VCaP (cell line): Measurements from ENCODE around the gene LNPK.
"Not testable (repeated sequence)": the region's sequence is repeated elsewhere in the genome, so short reads cannot be mapped to it uniquely, and the experiment has no call there.

ENCODE experiments used
- H3K27ac ChIP-seq: fragments of 450-650 bp; 2 replicates; pipeline ENCODE4 v1.5.1; 2017
- TF ChIP-seq, protein P1 (sequence below): fragments of 450-650 bp; conservative IDR thresholded peaks from 2 replicates; pipeline ENCODE4 v1.5.1; 2017; ENCODE audit warnings: mild to moderate bottlenecking, moderate library complexity

LNPK gene

DNA sequence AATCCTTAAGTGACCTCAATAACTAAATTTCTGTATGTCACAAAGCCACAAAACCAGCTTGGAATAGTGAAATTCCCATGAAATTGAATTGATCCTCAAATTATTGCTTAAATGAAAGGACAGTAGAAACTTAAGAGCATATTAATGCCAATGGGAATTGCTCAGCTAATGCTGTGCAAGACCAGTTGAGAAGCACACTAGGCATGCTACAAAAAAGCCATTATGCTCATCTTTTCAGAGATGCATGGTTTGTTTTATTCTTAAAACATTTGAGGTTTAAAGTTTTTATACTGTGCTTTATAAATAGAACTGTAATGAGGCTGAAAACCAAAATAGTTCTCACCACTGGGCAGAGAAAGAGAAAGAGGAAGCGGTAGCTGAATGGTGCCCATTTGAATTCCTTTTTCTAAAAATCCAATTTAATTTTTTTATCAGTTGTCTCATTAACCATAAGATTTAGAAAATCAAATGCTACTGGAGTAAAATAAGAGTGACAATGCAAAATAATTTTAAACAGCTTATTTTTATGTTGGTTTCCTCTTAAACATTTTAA lies 98.6 kb downstream of the LNPK start:
- no peak overlapping the region for H3K27ac ChIP-seq
- TF ChIP-seq, protein P1, sequence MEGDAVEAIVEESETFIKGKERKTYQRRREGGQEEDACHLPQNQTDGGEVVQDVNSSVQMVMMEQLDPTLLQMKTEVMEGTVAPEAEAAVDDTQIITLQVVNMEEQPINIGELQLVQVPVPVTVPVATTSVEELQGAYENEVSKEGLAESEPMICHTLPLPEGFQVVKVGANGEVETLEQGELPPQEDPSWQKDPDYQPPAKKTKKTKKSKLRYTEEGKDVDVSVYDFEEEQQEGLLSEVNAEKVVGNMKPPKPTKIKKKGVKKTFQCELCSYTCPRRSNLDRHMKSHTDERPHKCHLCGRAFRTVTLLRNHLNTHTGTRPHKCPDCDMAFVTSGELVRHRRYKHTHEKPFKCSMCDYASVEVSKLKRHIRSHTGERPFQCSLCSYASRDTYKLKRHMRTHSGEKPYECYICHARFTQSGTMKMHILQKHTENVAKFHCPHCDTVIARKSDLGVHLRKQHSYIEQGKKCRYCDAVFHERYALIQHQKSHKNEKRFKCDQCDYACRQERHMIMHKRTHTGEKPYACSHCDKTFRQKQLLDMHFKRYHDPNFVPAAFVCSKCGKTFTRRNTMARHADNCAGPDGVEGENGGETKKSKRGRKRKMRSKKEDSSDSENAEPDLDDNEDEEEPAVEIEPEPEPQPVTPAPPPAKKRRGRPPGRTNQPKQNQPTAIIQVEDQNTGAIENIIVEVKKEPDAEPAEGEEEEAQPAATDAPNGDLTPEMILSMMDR = no peak

DNA sequence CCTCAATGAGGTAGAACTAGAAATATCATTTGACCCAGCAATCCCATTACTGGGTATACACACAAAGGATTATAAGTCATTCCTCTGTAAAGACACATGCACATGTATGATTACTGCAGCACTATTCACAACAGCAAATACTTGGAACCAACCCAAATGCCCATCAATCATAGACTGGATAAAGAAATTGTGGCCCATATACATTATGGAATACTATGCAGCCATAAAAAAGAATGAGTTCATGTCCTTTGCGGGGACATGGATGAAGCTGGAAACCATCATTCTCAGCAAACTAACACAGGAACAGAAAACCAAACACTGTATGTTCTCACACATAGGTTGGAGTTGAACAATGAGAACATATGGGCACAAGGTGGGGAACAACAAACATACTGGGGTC lies 106.1 kb downstream of the LNPK start:
- H3K27ac ChIP-seq = not testable (repeated sequence)

DNA sequence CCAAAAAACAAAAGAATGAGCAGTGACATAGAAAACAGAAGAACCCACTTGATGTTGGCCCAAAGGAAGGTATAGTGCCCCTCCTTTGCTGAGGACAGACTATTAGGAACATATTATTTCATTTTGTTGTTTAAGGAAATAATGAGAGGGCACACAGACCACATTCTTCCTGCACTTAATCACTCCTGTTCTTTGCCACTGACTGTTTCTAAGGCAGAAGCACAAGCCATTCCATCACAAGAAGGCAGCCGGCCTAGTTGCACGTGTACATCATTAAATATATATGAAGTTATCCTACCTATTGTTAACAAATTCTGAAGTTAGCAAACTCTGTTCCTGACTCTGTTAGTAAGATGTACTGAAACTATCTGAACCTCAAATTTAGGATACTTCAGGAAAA lies 110.0 kb downstream of the LNPK start:
- TF ChIP-seq, protein P1 = no peak
- H3K27ac ChIP-seq = no peak overlapping the region

DNA sequence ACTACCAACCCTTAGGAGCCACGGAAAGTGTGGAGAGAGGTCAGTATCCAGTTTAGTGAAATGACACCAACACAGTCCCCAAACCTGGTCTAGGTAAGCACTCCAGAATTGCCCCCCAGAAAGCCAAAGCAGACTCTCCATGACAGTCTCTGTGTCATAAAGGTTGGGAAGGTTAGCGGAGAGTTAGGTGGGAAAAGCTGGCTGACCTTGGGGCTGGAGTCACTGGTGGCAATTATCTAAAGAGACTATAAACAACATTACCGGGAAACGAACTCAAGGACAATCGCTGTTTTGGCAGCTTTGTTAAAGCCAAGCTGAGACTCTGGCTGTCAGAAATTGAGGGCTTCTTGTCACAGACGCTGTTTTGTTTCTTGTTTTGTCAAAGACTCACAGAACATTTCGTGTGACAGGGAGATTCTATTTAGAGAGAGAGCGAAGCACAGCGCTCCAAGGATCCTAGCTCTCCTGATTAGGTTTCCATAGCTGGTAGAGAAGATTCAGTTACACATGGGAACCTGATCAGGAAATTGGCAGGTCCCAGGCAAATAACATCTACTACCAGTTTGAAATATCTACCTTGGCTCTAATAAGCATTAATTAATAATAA lies 111.3 kb downstream of the LNPK start:
- TF ChIP-seq, protein P1 = no peak
- peak overlapping the region; percentile 34; the same call in 1 of the 2 replicates for H3K27ac ChIP-seq

DNA sequence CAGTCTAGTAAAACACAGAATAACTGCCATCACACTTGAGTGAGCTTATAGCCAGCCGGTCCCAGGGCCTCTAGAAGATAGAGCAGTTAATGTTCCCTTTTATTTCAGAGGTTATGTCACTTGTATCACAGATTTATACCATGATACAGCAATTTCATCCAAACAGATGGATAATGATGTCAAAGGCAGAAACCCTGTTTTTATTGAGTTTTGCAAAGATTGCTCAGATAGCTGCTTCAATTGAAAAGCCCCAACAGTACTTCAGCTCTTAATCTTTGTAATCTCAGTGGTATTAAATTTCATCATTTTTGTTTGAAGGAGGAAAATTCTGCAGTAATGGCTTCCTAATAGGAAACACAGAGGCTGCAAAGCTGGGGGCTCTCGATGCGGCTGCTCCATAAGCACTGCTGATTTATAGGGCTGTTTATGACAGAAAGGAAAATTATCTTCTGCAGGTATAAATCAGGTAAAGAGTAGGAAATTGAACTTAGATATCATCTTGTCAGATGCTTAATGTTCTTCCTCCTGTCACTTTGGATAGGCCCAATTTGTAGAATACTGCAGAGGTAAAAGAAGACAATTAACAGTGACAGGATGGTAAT lies 112.3 kb downstream of the LNPK start:
- H3K27ac ChIP-seq = peak overlapping the region; percentile 34; the same call in 1 of the 2 replicates
- TF ChIP-seq, protein P1 = no peak

DNA sequence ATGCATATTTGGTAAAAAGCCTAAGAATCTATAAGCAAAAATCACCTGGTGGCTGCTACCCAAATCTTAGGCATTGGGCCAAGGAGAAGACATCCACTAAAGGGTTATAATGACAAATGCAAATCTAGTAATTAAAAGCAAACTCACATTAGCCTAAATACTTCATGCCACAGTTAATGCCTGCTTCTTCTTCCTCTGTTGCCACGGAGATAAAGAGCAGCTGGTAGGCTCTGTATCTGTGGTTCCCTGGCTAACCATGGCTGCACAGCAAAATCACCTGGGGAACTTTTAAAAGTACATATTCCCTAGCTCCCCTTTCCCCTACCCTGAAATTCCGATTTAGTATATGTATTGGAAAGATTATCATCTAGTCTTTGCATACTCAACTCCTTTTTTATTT lies 114.3 kb downstream of the LNPK start:
- no peak overlapping the region for H3K27ac ChIP-seq
- TF ChIP-seq, protein P1 = no peak

DNA sequence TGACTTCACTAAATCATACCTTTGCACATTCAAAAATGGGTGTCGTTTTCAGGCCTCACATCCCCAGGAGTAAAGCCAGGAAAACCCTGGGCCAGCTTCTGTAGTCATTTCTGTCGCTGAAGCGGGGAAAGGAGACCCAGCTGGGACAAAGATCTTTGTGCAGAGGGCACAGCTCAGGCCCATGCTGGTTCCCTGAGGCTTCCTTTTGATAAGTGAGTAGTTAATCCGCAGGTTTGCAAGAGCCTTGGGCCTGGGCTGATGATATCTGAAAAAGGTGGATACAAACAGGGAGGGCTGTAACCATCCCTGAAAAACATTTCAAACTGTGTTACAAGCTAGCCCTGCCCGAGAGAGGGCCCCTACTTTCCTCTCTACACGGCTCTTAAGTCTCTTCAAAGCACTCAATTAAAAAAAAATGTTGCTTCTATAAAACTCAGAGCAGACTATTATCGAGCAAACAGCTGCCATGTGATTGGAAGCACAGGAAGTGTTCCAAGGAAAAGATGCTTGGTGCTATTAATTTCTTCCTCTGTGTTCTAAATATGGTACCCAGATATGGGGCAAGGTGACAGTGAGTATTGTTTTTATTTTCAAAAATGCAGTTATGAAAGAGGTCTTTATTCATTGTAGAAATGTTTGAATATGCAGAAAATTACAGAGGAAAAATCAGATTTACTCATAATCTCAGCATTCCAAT lies 117.2 kb downstream of the LNPK start:
- H3K27ac ChIP-seq = no peak overlapping the region
- TF ChIP-seq, protein P1 = no peak
